Lung (tissue), 12 donors: Measurements from ENCODE around the gene B3GALT5. TPM values are rescaled to one million over a fixed set of nuclear protein-coding genes. Genes with fewer than 3 reads are reported as not detected.

ENCODE experiments used
- ATAC-seq: fragments of 200-7000 bp; cut with Tn5 transposase; one replicate; pipeline ENCODE4 v1.9.1; 2020; ENCODE audit warnings: moderate number of reproducible peaks; ENCODE audit not compliant: insufficient read depth, low FRiP score
- DNase-seq, 3 donors: peaks; one replicate each; pipeline ENCODE4 v3.0.0-alpha.2; 2013 to 2017
- H3K27ac ChIP-seq, 2 donors: one replicate each; pipeline ENCODE4 v1.5.1; 2013; ENCODE audit warnings: mild to moderate bottlenecking in 2 of 2, moderate library complexity in 2 of 2, control low read depth in 1 of 2, inconsistent platforms in 1 of 2, low read depth in 1 of 2, low read length in 1 of 2
- H3K27me3 ChIP-seq, 3 donors: one replicate each; pipeline ENCODE4 v1.5.1; 2013; ENCODE audit warnings: low read length in 2 of 3; ENCODE audit not compliant: control insufficient read depth in 3 of 3, insufficient read depth in 3 of 3
- H3K36me3 ChIP-seq, 4 donors: one replicate each; pipeline ENCODE4 v1.5.1; 2013; ENCODE audit warnings: low read length in 4 of 4, mild to moderate bottlenecking in 1 of 4, moderate library complexity in 1 of 4; ENCODE audit not compliant: control insufficient read depth in 4 of 4, insufficient read depth in 4 of 4
- H3K4me1 ChIP-seq, 5 donors: one replicate each; pipeline ENCODE4 v1.5.1; 2013; ENCODE audit warnings: low read length in 5 of 5, mild to moderate bottlenecking in 2 of 5, moderate library complexity in 1 of 5; ENCODE audit not compliant: control insufficient read depth in 5 of 5, insufficient read depth in 5 of 5
- H3K4me3 ChIP-seq: one replicate; pipeline ENCODE4 v1.5.1; 2013; ENCODE audit warnings: mild to moderate bottlenecking, control low read depth, moderate library complexity
- H3K9ac ChIP-seq, 2 donors: one replicate each; pipeline ENCODE4 v1.5.1; 2013; ENCODE audit warnings: low read length in 2 of 2, control low read depth in 1 of 2; ENCODE audit not compliant: insufficient read depth in 1 of 2
- H3K9me3 ChIP-seq, 4 donors: one replicate each; pipeline ENCODE4 v1.5.1; 2013; ENCODE audit warnings: low read length in 3 of 4, mild to moderate bottlenecking in 1 of 4, moderate library complexity in 1 of 4; ENCODE audit not compliant: control insufficient read depth in 4 of 4, insufficient read depth in 3 of 4
- CTCF ChIP-seq: IDR thresholded peaks from 2 replicates; pipeline ENCODE4 v1.5.1; 2012; ENCODE audit warnings: mild to moderate bottlenecking; ENCODE audit errors: control extremely low read depth, extremely low read depth
- WGBS, 2 donors: extraction: QIAGEN DNeasy Blood & Tissue Kit; methylation state at CpG; one replicate each; pipeline ENCODE4 v1.1.7; 2013; 5-methylcytosine and 5-hydroxymethylcytosine counted together
- polyA plus RNA-seq, 2 donors: library from polyadenylated mRNA; stranded (reverse); fragments of 200-250 nt; gene quantifications; one replicate each; pipeline ENCODE4 v1.2.1, GENCODE V29; 2013
- total RNA-seq, 2 donors: library from RNA; depleted of rRNA in 1 of 2; stranded (reverse); fragments of >200 nt in 1 of 2; gene quantifications; one replicate each; pipeline ENCODE4 v1.2.1, GENCODE V29; 2014 to 2021
- donor health status: control.
- donor health status: control.
- donor health status: Bipolar disorder and iron deficiency.
- donor health status: healthy.
- donor health status: DM: yes; HTN: yes; CAD: no.

Gene B3GALT5
- total and polyA plus RNA-seq, 4 donors = 0.02 to 1.1 (median 0.50) TPM

- Histone ChIP-seq H3K9me3 (peaks cover 0 to 10% (median 4%) of the 10 kb centered on the region in 4 donors), H3K36me3 (no peaks in the 10 kb centered on the region), H3K4me3 (no peak overlapping the region), H3K4me1 (no peaks in the 10 kb centered on the region), H3K9ac (no peak overlapping the region), H3K27me3 (no peaks in the 10 kb centered on the region), H3K27ac (no peak overlapping the region)
- DNase-seq = no peak
- no peak for TF ChIP-seq CTCF
- WGBS, 2 donors = 91 to 94% methylated on average over 5 of the region's 5 CpGs
- ATAC-seq = no peak
Observed at GRCh38 chr21:39649526-39649925, 36.8 kb downstream of the B3GALT5 start.

GRCh38 chr21:39650306-39650705 is 37.6 kb downstream of the B3GALT5 start:
- 87 to 90% methylated on average over 12 of the region's 12 CpGs for WGBS, 2 donors
- no peak for DNase-seq
- Histone ChIP-seq H3K27ac (no peak overlapping the region), H3K27me3 (no peaks in the 10 kb centered on the region), H3K4me1 (no peaks in the 10 kb centered on the region), H3K36me3 (no peaks in the 10 kb centered on the region), H3K4me3 (no peak overlapping the region), H3K9ac (no peak overlapping the region), H3K9me3 (peaks cover 0 to 14% (median 4%) of the 10 kb centered on the region in 4 donors)
- no peak for ATAC-seq
- no peak for TF ChIP-seq CTCF

GRCh38 chr21:39650801-39651200 is 38.1 kb downstream of the B3GALT5 start:
- no peak for ATAC-seq
- no peak for TF ChIP-seq CTCF
- H3K9ac ChIP-seq = no peak overlapping the region
- no peaks in the 10 kb centered on the region for H3K4me1 ChIP-seq
- no peak overlapping the region for H3K27ac ChIP-seq
- no peak for DNase-seq
- no peaks in the 10 kb centered on the region for H3K27me3 ChIP-seq
- 86 to 91% methylated on average over 7 of the region's 7 CpGs for WGBS, 2 donors
- H3K9me3 ChIP-seq = peaks cover 0 to 14% (median 4%) of the 10 kb centered on the region in 4 donors
- H3K36me3 ChIP-seq = no peaks in the 10 kb centered on the region
- H3K4me3 ChIP-seq = no peak overlapping the region

GRCh38 chr21:39651206-39651605 is 38.5 kb downstream of the B3GALT5 start:
- Histone ChIP-seq H3K27me3 (no peaks in the 10 kb centered on the region), H3K9me3 (peaks cover 0 to 14% (median 4%) of the 10 kb centered on the region in 4 donors), H3K4me3 (no peak overlapping the region), H3K36me3 (no peaks in the 10 kb centered on the region), H3K9ac (no peak overlapping the region), H3K27ac (no peak overlapping the region), H3K4me1 (no peaks in the 10 kb centered on the region)
- 89 to 90% methylated on average over 3 of the region's 3 CpGs for WGBS, 2 donors
- no peak for TF ChIP-seq CTCF
- ATAC-seq = no peak
- no peak for DNase-seq
